PC-9 (cell line): ENCODE results near the gene ZNF839. TPM values are rescaled to one million over a fixed set of nuclear protein-coding genes. Genes with fewer than 3 reads are reported as not detected.
"Not testable (repeated sequence)": the region's sequence is repeated elsewhere in the genome, so short reads cannot be mapped to it uniquely, and the experiment has no call there.

Source experiments
- BruUV-seq: library from RNA; stranded (reverse); fragments of 400-500 nt; replicated peaks from 2 replicates; lab custom pipeline; 2021; lab: Mats Ljungman, UMichigan
- CTCF ChIA-PET: fragments of 300-600 bp; sonication (Branson Sonifier 250); formaldehyde crosslinking; loops from one replicate; lab custom pipeline; 2022; ENCODE audit warnings: antibody characterized with exemption; lab: Charles Lee
- POLR2A ChIA-PET: fragments of 300-600 bp; sonication (Branson Sonifier 250); formaldehyde crosslinking; loops from one replicate; lab custom pipeline; 2022; ENCODE audit warnings: antibody characterized with exemption; ENCODE audit not compliant: unreplicated experiment; lab: Charles Lee
- DNase-seq, 2 experiments: peaks; one replicate each; pipeline versions ENCODE4 v3.0.0 to v3.0.0-alpha.2; 2015 to 2022; ENCODE audit warnings: mixed read lengths in 1 of 2
- H2AFZ ChIP-seq: fragments of 200-600 bp; sonication (generic); 2 replicates; pipeline ENCODE4 v1.8.1; 2017; ENCODE audit warnings: antibody characterized with exemption
- H3F3A ChIP-seq: fragments of 200-600 bp; sonication (generic); 2 replicates; pipeline ENCODE4 v1.8.1; 2017; ENCODE audit warnings: antibody characterized with exemption, mild to moderate bottlenecking, low read depth; ENCODE audit not compliant: insufficient read depth
- H3K27ac ChIP-seq: fragments of 200-600 bp; sonication (generic); 2 replicates; pipeline ENCODE4 v1.6.1; 2016; ENCODE audit warnings: mixed run types
- H3K27me3 ChIP-seq: fragments of 200-600 bp; sonication (generic); 2 replicates; pipeline ENCODE4 v1.6.1; 2016; ENCODE audit warnings: low read depth, mixed run types; ENCODE audit not compliant: insufficient read depth
- H3K36me3 ChIP-seq: fragments of 200-600 bp; sonication (generic); 2 replicates; pipeline ENCODE4 v1.6.1; 2016; ENCODE audit warnings: low read depth, mixed run types
- H3K4me1 ChIP-seq: fragments of 200-600 bp; sonication (generic); replicated peaks from 2 replicates; pipeline ENCODE4 v1.6.1; 2016; ENCODE audit warnings: mixed run types; ENCODE audit not compliant: insufficient read depth
- H3K4me2 ChIP-seq: fragments of 200-600 bp; sonication (generic); 2 replicates; pipeline ENCODE4 v1.6.1; 2017; ENCODE audit warnings: mixed run types
- H3K4me3 ChIP-seq: fragments of 200-600 bp; sonication (generic); 2 replicates; pipeline ENCODE4 v1.6.1; 2016; ENCODE audit warnings: mixed run types
- H3K79me2 ChIP-seq: fragments of 200-600 bp; sonication (generic); 2 replicates; pipeline ENCODE4 v1.6.1; 2017; ENCODE audit warnings: low read depth, mixed run types
- H3K9me2 ChIP-seq: fragments of 200-600 bp; sonication (generic); 2 replicates; pipeline ENCODE4 v1.8.1; 2017; ENCODE audit warnings: mild to moderate bottlenecking; ENCODE audit not compliant: insufficient read depth
- H3K9me3 ChIP-seq: fragments of 200-600 bp; sonication (generic); 2 replicates; pipeline ENCODE4 v1.8.1; 2016; ENCODE audit warnings: low read depth; ENCODE audit not compliant: insufficient read depth
- H4K20me1 ChIP-seq: fragments of 200-600 bp; sonication (generic); 2 replicates; pipeline ENCODE4 v1.8.1; 2017; ENCODE audit not compliant: insufficient read depth
- CTCF ChIP-seq: fragments of 200-600 bp; sonication (generic); conservative IDR thresholded peaks from 2 replicates; pipeline ENCODE4 v1.6.1; 2017; ENCODE audit warnings: mixed run types, antibody characterized with exemption, mild to moderate bottlenecking, moderate library complexity
- EZH2 ChIP-seq: fragments of 200-600 bp; sonication (generic); IDR thresholded peaks from 2 replicates; pipeline ENCODE4 v1.8.0; 2017; ENCODE audit warnings: antibody characterized with exemption, low read depth
- intact Hi-C: fragments of 100-400 bp; cut with micrococcal nuclease; formaldehyde crosslinking; loops from one replicate; pipeline ENCODE4 v1.10.0; 2022; ENCODE audit not compliant: unreplicated experiment
- total RNA-seq: library from RNA; stranded (reverse); gene quantifications from 2 replicates; pipeline ENCODE4 v1.2.3, GENCODE V29; 2021

The ZNF839 gene
- total RNA-seq, 1 experiment from 2014 or later, result 11.8 TPM

DNA sequence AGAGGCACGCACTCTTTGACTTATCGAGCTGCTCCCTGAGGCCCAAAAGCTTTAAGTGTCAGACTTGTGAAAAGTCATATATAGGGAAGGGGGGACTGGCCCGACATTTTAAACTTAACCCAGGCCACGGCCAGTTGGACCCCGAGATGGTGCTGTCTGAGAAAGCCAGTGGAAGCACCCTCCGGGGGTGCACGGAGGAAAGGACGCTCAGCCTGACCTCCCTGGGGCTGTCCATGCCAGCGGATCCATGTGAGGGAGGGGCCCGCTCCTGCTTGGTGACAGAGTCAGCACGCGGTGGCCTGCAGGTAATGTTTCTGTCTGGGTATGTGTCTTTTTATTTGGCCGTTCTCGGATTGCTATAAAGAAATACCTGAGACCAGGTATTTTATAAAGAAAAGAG is 7.0 kb downstream of the ZNF839 start:
- peaks cover 22% of the 10 kb centered on the region; the same call in 1 of the 2 replicates for H3F3A ChIP-seq
- no peak overlapping the region for H2AFZ ChIP-seq
- H3K36me3 ChIP-seq, result peaks cover 5% of the 10 kb centered on the region; the same call in 1 of the 2 replicates
- no peak for DNase-seq
- H3K9me3 ChIP-seq, result no peaks in the 10 kb centered on the region
- no peak overlapping the region for H3K4me3 ChIP-seq
- no peak overlapping the region for H3K4me2 ChIP-seq
- H3K79me2 ChIP-seq, result no peaks in the 10 kb centered on the region
- POLR2A ChIA-PET, result no interaction called here
- BruUV-seq, result no TSS peak
- TF ChIP-seq CTCF (no peak), EZH2 (no peak)
- CTCF ChIA-PET, result no interaction called here
- no peaks in the 10 kb centered on the region for H4K20me1 ChIP-seq
- intact Hi-C loops, result no loop called here
- H3K27me3 ChIP-seq, result no peaks in the 10 kb centered on the region
- no peaks in the 10 kb centered on the region for H3K9me2 ChIP-seq
- H3K4me1 ChIP-seq, result no peaks in the 10 kb centered on the region
- H3K27ac ChIP-seq, result no peak overlapping the region

DNA sequence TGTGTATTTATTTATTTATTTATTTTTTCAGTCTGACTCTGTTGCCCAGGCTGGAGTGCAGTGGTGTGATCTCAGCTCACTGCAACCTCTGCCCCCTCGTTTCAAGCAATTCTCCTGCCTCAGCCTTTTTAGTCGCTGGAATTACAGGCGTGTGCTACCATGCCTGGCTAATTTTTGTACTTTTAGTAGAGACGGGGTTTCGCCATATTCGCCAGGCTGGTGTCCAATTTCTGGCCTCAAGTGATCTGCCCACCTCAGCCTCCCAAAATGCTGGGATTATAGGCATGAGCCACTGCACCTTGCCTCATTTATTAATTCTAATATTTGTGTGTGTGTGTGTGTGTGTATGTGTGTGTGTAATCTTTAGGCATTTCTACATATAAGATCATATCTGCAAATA is 9.8 kb downstream of the ZNF839 start:
- H3K36me3 ChIP-seq, H3K27ac ChIP-seq, H3K9me2 ChIP-seq, BruUV-seq, H3K4me3 ChIP-seq, H2AFZ ChIP-seq, H3K9me3 ChIP-seq, POLR2A ChIA-PET, H3F3A ChIP-seq, H3K4me1 ChIP-seq, H4K20me1 ChIP-seq, H3K4me2 ChIP-seq, H3K27me3 ChIP-seq, H3K79me2 ChIP-seq, intact Hi-C loops, CTCF ChIA-PET: not testable (repeated sequence)
- peak in 1 of 2 experiments; percentile 28 for DNase-seq

- no TSS peak for BruUV-seq
- Histone ChIP-seq H3K4me1 (no peaks in the 10 kb centered on the region), H3K9me2 (no peaks in the 10 kb centered on the region), H3F3A (no peaks in the 10 kb centered on the region), H3K36me3 (no peaks in the 10 kb centered on the region; the same call in 1 of the 2 replicates), H3K27ac (no peak overlapping the region), H3K4me3 (no peak overlapping the region), H3K4me2 (no peak overlapping the region), H3K27me3 (no peaks in the 10 kb centered on the region), H2AFZ (no peak overlapping the region), H3K9me3 (no peaks in the 10 kb centered on the region), H4K20me1 (no peaks in the 10 kb centered on the region), H3K79me2 (no peaks in the 10 kb centered on the region)
- TF ChIP-seq CTCF (no peak), EZH2 (no peak)
- DNase-seq, result peak in 1 of 2 experiments; percentile 18
- ChIA-PET CTCF (no interaction called here), POLR2A (no interaction called here)
- intact Hi-C loops, result no loop called here
Measured at GRCh38 chr14:102330806-102331205, 11.3 kb downstream of the ZNF839 start.

DNA sequence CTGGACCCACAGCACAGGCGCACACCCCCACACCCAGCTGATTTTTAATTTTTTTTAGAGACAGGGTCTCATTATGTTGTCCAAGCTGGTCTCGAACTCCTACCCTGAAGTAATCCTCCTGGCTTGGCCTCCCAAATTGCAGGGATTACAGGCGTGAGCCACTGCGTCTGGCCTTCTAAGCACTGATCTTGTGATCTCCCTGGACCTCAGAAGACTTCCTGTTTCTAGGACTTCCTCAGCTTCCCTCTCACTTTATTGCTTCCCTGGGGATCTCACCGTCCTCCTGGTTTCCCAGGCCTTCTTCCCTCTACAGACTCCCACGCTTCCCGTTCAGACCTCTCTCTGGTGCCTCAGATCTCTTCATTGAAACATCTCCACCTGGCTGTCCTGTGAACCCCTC is 13.8 kb downstream of the ZNF839 start:
- no peak overlapping the region for H3K4me2 ChIP-seq
- intact Hi-C loops, result no loop called here
- no peak overlapping the region for H3K27ac ChIP-seq
- no peaks in the 10 kb centered on the region for H3K79me2 ChIP-seq
- H3K36me3 ChIP-seq, result no peaks in the 10 kb centered on the region; the same call in 1 of the 2 replicates
- H3K9me3 ChIP-seq, result no peaks in the 10 kb centered on the region
- H3F3A ChIP-seq, result peaks cover 4% of the 10 kb centered on the region; the same call in 1 of the 2 replicates
- TF ChIP-seq CTCF (no peak), EZH2 (no peak)
- no peak overlapping the region for H3K4me3 ChIP-seq
- no peak overlapping the region for H2AFZ ChIP-seq
- no peaks in the 10 kb centered on the region for H4K20me1 ChIP-seq
- ChIA-PET POLR2A (no interaction called here), CTCF (no interaction called here)
- no TSS peak for BruUV-seq
- no peaks in the 10 kb centered on the region for H3K4me1 ChIP-seq
- peak in 1 of 2 experiments; percentile 27 for DNase-seq
- no peaks in the 10 kb centered on the region for H3K9me2 ChIP-seq
- no peaks in the 10 kb centered on the region for H3K27me3 ChIP-seq
